NOMO-1 treated with dmso at 0.1 percent for 144 hours (cell line): Measurements from ENCODE around the gene AKR1B15.
"Not testable (repeated sequence)": the region's sequence is repeated elsewhere in the genome, so short reads cannot be mapped to it uniquely, and the experiment has no call there.

ENCODE experiments used
- DNase-seq: peaks from one replicate; lab custom pipeline; 2025; ENCODE audit not compliant: unreplicated experiment; lab: John Stamatoyannopoulos, UW

The AKR1B15 gene

DNA sequence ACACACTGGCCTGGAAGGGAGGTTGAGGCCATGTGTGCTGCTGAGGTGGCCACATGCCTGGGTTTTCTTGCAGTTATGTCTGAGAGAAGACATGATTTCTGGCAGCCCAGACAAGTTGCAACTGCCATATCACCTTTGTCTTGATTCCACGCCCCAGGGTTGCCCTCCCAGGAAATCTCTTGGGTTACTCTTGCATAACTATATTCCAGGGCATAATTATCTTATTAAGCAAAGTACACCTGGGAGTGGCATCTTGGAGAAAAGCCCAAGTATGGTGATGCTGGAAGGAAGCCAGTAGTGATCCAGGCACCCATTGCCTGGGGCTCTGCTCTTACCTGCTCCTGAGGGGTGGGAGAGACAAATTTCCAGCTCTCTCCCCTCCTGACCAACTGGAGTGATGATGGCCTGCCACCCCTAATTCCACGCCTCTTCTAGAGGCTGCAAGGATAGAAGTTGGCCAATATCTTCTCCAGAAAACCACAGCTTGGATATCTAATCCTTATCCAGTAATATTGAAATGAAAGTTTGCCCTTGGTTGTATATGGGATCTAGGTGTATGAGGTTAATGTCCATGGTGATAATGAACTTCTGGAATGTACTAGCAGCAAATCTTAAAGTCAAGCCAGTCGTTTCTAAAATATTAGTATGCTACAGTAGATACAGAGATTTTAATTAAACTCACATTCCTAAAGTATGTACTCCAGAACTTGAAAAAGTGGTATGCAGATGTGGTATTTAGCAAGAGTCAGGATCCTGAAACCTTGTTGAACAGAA is 16.5 kb upstream of the AKR1B15 start:
- no peak for DNase-seq

DNA sequence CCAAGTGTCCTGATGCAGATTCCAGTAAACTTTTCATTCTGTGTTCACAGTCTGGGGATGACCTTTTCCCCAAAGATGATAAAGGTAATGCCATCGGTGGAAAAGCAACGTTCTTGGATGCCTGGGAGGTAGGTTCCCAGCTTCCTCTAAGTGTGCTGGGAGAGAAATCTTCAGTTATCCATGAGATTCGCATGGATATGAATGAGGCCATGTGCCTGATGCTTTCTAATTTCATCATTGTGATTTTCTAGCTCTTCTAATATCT is 16.0 kb upstream of the AKR1B15 start:
- no peak for DNase-seq

DNA sequence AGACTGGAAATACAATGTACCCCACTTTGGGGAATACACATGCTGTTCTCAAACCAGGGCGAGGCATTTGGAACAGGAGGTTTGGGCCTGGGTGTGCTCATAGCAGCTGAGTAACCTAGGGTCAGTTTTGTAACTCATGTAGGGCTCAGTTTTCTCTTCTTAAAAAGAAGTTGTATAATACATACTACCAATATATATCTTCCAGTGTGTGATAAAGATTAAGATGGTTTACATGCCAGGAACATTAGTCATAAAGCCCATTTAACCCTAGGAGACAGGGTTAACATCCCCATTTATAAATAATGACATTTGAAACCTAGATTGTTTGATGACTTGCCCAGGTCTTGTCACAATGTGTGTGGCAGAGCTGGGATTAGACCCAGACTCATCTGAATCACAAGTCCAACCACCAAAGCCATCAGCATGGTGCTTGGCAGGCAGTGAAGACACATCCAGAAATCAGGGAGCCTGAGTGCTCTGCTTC is 15.6 kb upstream of the AKR1B15 start:
- no peak for DNase-seq

DNA sequence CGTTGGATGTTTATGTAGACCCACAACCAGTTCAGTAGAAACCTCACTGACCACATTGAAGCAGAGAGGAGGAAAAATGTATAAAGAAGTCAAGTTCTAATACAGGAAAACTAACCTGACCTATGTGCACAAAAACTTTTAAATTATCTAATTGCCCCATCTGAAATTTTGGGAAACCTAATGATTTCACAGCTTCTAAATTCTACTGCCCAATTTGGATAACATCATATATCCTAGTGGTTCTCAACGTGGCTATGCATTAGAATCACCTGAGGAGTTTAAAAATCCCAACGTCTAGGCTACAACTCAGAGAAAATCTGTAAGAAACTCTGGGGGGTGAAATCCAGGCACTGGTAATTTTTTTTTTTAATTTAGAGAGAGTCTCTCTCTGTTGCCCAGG is 14.3 kb upstream of the AKR1B15 start:
- DNase-seq, result no peak

DNA sequence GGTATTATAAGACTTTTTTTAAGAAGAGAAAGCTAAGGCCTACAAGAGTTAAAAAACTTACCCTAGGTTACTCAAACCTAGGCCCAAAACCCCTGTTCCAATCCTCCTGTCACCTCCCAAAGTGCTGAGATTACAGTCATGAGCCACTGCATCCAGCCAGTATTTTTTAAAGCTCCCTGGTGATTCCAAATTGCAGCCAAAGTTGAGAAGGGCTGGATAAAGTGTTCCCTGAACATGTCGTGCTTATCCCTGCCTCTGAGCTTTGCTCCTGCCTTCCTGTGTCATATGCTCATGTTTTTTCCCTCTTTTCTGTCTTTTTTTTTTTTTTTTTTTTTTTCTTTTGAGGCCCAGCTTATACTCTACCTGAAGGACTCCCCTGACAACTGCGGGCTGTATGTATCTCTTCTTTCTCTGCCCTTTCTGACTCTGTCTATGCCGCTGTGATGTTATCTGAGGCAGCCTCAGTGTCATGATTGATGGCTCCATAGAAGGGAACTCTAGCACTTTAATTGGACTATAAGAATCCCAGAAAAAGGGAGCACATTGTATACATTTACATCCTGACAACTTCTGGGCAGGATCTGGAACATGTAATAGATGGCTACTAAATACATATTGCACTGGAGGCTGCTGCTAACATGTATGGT is 13.5 kb upstream of the AKR1B15 start:
- no peak for DNase-seq

DNA sequence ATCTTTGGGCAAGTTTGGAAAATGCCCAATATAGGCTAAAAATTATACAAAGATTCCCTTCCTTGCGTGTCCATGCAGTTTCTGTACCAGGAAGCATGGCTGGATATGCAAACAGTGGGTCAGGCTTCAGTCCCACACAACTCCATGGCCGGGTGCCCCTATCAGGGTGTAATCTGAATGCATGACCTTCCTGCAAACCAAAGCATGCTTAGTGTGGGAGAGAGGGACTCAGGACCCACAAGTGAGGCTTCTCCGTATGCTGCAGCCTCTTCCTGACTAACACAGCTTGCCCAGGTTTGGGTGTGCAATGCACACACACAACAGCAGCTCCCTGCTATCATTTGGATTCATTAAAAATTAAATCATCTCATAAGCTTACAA is 13.0 kb upstream of the AKR1B15 start:
- DNase-seq, result no peak

DNA sequence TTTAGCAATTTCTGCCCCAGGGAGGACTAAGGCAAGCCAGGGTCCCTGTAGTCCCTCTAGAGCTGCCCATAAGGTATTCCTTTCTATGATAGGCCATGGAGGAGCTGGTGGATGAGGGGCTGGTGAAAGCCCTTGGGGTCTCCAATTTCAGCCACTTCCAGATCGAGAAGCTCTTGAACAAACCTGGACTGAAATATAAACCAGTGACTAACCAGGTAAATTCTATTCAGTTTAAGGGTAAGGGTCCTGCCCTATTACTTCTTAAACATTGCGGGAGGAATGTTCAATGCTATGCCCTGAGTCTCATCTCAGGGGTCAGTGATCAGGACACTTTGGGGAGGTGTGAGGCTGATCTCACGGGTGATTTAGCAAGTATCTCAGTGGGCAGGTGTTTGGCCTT is 12.4 kb upstream of the AKR1B15 start:
- not testable (repeated sequence) for DNase-seq

DNA sequence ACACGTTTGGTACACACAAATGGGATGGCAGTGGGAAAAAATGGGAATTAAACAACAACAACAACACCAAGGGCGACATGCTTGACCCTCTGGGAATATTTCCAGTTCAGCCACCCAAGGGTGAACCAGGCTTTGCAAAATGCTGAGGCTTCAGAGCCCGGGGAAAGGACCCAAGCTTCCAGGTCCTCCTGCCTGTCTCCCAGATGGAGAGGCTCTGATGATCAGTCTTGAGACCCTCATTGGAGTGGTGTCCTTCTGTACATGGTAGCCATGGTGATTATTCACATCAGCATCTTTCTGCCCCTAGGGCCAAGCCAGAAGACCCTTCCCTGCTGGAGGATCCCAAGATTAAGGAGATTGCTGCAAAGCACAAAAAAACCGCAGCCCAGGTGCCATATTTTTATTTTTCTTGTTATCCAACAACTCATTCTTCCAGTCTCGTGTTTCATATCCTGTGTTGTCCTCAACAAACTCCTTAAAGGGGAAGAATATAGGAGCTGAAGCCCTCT is 11.6 kb upstream of the AKR1B15 start:
- DNase-seq, result not testable (repeated sequence)

DNA sequence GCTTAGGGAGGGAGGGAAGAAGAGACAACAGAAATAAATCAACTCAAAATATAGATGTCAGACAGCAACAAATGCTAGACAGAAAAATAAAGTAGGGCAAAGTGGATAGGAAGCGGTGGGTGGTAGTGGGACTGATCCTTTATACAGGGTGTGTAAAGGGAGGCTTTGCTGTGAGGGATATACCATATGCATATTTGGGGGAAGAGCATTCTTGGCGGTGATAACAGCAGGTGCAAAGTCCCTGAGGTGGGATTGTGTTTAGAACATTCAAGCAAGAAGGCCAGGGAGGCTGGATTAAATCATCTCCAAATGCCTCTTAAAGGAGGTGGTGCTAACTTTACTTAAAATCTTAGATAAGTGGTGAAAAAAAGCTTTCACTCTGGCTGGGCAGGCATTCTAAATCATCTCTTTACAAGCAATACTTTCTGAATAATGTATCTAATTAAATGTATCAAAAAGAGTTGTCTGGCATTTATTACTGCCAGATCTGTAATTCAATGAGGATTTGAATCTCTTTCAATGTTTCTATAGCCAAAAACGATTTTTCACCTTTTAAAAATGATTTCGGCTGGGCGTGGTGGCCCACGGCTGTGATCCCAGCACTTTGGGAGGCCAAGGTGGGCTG is 9.4 kb upstream of the AKR1B15 start:
- no peak for DNase-seq

DNA sequence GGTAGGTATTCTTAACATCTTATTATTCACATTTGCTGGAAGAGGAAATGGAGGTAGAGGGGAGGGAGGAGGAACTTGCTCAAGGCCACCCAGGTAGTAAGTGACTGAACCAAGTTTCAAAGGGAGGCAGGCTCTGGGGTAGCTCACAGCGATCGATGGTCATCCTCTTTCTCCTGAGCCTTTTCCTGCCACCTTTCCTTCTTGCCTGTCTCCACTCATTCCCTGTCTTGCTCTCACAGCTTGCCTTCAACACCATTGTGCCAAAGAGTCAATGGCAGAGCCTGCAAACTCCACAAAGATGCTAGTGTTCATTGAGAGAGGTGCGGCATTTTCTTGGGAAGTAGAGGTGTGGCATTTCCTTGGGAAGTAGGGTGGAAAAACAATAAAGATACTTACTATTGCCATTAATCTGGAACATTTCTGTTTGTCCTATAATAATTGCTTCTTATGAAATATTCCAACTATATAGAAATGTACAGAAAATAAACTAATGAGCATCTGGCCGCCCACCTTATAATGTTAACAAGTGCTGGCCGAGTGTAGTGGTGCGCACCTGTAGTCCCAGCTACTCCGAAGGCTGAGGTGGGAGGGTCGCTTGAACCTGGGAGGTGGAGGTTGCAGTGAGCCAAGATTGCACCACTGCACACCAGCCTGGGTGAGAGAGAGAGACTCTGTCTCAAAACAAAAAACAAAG is 7.3 kb upstream of the AKR1B15 start:
- not testable (repeated sequence) for DNase-seq

DNA sequence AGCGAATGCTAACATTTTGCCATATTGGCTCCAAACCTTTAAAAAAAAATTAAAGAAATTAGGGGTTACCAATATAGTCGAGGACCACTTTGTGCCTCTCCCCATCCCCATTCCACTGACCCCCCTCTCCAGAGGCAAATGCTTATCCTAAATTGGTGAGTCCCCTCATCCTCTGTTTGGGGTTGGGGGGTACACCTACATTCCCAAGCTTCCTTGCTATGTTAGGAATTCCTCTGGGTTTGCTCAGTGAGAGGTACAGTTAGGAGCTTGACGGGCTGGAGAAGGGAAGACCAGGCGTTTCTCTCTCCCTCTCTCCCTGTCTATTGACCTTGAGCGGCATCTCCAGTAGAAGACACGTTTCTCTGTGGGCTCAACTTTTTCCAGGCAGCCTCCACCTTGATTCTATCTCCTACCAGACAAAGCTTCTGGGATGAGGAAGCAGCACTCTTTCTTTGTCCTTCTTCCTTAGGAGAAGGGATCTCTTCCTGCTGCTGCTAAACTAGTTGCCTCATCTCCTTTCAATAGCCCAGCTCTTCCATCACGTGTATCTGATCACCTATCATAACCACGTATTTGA is 6.6 kb upstream of the AKR1B15 start:
- DNase-seq, result no peak

DNA sequence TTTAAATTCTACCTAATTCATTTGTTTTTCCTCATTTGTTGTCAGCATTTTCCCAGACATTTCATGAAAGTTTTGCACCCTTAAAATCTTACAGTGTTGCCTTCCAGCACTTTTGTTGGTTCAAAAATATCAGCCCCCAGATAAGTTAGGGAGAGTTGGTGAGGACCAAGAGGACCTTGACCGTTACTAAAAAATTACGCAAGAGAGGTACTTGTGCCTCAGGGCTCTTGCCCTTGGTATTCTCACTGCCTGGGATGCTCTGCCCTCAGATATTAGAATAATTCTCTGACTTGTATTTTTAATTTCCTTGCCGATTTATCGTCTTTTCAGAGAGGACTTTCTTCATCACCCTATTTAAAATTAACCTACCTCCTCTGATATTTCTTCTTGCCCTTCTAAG is 3.5 kb upstream of the AKR1B15 start:
- DNase-seq, result no peak

DNA sequence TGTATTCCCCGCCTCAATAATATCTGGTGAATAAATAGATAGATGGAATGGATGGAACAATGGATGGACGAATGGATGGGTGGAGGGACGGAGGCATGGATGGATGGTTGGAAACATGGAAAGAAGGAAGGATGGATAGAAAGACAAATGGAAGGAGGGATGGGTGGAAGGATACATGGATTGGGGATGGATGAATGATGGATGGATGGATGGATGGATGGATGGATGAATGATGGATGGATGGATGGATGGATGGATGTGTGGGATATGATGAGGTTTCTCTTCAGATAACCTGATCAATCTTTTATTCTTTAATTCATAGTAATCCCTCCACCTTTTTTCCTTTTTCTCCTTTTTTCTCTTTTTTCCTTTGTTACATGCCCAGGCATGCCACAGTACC is 3.0 kb upstream of the AKR1B15 start:
- no peak for DNase-seq

DNA sequence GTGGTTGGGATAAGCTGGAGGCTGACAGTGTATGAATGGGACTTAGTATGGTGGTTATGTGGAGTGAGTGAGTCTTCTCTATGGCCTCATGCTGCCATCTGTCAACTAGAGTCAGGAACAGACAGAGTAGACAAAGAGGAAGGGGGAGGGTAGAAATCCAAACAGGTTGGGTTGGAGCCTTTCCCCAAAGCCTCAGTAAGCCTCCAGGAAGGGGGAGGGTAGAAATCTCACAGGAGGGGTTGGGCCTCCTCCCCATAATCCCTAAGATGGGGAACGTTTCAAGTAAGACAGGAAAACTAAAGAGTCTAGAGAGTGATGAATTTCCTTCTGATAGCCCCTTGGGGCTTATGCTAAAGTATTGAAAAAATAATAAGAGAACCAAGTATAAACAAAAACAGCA is 2.0 kb upstream of the AKR1B15 start:
- DNase-seq, result no peak

DNA sequence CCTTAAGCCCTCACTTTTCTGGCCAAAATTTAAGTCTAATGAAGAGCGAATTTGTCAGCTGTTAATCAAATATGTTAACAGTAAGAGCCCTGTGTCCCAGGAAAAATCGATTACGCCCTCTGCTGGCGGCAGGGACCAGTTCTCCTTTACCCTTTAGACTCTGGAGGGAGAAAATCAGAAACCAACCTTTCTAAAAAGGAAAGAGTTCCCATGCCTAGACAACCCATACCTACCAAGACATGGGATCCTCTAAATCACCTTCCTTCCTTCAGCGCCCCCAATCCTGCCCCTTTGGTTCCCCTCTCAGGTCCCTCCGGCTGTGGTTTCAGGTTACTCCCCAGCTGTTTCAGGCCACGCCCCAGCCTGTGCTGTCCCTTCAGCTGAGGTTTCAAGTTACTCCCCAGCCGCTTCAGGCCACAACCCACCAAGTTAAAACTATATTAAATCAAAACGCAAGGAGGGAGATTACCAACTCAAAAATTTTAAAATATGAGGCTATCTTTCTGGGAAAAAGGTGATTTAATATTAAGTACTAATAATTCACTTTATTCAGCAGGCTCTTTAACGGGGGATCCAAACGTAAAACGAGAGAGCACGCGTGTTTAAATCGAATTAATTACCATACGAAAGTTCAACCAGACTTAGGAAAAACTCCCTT is 1.4 kb upstream of the AKR1B15 start:
- no peak for DNase-seq

DNA sequence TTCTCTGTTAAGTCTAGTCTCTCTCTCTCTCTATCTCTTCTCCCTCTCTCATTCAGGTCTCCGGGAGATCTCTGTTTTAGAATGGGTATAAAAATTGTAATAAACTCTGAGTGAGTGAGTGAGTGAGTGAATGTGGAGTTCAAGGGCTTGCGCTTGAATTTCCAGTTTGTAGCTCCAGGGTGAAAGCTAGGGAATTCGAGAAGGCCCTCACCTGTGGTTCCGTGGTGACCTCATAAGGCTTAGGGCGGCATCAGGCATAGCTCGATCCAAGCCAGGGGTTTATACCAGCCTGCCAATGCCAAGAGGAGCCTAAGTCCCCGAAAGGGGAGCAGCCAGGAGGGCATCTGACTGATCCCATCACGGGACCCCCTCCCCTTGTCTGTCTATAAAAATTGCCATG is 456 bp downstream of the AKR1B15 start:
- DNase-seq, result no peak

DNA sequence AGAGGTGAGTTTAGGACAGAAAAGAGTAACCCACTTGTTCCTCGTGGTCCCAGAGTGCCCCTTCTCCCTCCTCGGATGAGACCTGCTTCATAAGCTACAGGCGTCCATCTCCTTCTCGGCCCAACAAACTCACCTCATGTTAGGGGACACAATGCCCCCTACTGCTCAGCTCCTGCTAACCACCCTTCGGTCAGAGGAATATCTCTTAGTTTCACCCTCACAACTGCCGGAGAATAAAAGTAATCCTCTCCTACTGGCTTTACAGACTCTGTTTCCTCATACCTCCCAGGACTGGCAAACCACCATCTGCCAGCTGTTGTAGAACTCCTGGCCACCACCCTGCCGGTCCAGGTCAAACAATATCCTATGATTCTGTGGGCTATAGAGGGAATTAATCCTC is 3.2 kb downstream of the AKR1B15 start:
- no peak for DNase-seq

DNA sequence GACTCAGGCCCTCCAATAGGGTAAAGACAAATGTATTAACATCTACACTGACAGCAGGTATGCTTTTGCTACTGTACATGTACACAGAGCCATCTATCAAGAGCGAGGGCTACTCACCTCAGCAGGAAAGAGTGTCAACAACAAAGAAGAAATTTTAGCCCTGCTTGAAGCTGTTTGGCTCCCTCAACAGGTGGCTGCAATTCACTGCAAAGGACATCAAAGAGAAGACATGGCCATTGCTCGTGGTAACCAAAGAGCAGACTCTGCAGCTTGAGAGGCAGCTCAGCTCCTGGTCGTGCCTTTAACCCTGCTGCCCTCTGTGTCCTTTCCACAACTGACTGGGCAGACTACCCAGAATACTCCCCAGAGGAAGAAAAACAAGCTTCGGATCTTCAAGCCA is 5.1 kb downstream of the AKR1B15 start:
- DNase-seq, result no peak

DNA sequence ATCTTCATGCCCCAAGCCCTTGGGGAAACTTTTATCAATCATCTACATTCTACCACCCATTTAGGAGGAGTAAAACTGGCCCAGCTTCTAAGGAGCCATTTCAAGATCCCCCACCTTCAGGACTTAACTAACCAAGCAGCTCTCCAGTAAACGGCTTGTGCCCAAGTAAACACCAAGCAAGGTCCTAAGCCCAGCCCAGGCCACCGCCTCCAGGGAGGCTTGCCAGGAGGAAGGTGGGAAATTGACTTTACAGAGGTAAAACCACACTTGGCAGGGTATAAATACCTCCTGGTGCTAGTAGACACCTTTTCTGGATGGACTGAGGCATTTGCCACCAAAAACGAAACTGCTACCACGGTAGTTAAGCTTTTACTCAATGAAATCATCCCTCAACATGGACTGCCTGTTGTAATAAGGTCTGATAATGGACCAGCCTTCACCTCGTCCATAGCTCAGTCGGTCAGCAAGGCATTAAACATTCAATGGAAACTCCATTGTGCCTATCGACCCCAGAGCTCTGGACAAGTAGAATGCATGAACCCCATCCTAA is 5.6 kb downstream of the AKR1B15 start:
- DNase-seq, result no peak

DNA sequence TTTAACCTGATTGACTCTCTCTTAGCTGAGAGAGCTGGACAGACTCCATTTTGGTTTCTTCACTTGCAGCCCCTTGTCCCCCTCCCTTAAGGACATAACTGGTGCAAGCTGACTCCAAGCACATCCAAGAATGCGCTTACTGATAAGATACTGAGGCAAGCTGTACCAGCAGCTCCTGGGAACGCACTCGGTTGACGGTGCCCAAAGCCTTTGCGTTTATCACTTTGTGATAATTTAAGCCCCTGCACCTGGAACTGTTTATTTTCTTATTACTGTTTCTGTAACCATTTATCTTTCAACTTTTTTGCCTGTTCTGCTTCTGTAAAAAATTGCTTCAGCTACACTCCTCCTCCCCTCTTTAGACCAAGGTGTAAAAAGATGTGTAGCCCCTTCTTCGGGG is 8.5 kb downstream of the AKR1B15 start:
- no peak for DNase-seq

DNA sequence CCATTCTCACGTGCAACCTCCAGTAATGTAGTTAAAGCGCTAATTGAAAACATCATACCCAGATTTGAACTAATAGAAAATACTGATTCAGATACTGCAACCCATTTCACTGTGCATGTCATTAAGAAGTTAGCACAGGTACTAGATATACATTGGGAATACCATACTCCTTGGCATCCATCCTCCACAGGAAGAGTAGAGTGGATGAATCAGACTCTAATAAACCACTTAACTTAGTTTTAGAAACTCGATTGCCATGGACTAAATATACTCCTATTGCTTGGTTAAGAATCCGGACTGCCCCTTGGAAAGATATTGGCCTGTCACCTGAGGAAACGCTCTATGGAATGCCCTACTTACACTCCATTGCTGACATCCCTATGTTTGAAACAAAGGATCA is 9.5 kb downstream of the AKR1B15 start:
- DNase-seq, result no peak
